DMS114 treated with DMSO at 0.1 percent for 48 hours (cell line): Measurements from ENCODE around the gene BEST4.
A peak's percentile ranks its signal among the peaks of the same experiment; 100 is the strongest.
"Not testable (repeated sequence)": the region's sequence is repeated elsewhere in the genome, so short reads cannot be mapped to it uniquely, and the experiment has no call there.

Experiments used
- DNase-seq: peaks from one replicate; lab custom pipeline; 2025; ENCODE audit not compliant: unreplicated experiment; lab: John Stamatoyannopoulos, UW

BEST4 gene

DNA sequence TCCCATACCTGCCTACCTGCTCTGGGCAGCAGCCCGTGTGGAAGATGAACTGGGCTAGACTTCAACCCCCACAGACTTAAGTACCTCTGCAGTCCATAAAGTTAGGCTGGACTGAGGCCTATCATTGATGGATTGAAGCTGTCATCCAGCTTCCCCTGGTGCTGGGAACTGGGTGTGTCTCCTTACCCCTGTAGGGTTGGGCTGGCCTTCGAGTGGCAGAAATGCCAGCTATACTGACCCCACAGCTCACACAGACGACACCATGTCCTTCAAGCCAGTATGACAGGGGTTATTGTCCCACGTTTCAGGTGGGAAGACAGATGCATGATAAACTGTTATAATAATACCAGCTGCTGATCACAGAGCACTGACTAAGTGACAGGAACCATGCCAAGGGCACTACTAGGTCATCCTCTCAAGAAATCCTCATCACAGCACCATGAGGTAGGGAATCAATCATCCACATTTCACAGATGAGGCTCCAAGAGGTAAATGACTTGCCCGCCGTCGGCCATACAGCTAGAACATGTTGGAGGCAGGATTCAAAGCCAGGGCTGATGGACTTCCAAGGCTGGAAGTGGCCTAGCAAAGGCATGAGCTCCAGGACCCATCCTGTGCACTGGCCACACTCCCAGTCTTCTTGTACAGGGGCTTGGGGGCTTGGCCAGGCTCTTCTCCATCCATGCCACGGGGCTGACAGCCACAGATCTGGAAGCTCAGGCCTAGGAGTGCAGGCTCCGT is at the start of gene BEST4:
Gene BEST4 (minus strand): TSS at position 51 of the 741 bp plus-strand sequence. CDS start 465 bp downstream, outside the sequence.
- DNase-seq: no peak

DNA sequence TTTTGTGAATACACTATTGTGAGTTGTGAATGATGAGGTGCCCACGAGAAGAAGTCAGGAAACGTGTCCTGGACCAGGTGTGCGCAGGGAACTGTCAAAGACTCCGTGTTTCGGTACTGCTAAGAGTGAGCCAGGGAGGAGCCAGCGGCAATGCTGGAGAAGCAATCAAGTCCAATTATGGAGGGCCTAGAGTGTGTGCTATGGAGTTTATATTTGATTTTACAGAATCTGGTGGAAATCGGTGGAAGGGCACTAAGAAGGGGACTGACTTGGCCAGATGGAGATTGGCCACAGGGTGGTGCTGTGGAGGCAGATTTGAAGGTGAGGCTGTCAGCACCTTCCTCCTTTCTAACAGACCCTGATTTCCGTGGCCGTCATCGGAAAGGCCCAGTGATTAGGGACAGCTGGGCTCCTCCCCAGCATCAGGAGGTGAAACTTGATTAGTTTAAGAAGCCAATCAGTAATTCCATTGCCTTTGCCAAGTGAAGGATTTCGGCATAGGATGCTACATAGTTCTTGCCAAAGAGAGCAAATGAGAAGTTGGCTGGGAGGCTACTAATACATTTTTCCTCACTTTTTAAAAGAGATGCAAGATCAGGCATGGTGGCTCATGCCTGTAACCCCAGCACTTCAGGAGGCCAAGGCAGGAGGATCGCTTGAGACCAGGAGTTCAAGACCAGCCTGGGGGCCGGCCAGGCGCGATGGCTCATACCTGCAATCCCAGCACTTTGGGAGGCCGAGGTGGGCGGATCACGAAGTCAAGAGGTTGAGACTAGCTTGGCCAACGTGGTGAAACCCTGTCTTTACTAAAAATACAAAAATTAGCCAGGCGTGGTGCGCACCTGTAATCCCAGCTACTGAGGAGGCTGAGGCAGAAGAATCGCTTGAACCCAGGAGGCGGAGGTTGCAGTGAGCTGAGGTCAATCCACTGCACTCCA is 48.0 kb upstream of the BEST4 start:
- DNase-seq: peak; percentile 63

DNA sequence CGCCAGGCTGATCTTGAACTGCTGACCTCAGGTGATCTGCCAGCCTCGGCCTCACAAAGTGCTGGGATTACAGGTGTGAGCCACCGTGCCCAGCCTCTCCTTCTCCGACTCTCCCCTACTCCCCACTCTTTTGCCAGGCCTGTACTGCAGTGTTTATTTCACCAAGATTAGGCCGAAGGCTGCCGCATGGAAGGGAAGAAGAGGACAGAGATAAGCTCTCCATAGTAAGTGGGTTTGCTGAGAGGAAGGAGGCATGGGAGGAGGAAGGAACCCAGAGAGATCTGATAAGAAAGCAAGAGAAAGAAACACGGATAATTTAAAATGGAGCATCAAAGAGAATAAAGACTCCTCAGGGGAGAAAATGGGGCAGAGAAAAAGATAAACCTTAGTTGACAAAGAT is 46.4 kb upstream of the BEST4 start:
- no peak for DNase-seq

DNA sequence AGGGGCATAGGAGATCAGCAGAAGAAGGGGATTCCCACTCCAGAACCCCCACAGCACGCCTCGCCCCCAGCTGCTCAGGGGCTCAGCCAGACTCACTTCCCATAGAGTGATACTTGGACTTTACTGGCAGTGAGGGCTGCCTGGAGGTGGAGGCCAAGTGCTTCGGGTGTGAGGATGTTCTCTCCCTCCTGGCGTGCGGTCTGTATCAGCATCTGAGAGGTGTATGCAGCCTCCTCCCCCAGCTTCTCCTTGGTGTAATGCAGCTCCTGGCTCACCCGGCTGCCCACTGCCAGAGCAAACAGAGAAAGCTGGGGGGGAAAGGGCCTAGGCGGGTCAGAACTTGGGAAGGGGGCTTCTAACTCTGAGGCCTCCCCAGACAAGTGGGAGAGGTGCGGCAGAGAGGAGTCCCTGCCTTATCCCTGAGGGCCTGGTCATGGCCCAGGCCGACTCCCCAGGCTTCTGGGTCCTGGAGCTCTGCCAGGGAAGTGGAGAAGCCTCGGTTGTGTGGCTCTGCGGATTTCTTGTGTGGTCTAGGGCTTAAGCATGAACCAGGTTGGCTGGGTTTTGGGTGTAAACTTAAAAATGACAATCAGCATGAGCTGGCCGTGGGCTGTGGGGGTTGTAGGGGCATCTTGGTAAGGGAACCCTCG is 44.2 kb upstream of the BEST4 start:
- DNase-seq: no peak

DNA sequence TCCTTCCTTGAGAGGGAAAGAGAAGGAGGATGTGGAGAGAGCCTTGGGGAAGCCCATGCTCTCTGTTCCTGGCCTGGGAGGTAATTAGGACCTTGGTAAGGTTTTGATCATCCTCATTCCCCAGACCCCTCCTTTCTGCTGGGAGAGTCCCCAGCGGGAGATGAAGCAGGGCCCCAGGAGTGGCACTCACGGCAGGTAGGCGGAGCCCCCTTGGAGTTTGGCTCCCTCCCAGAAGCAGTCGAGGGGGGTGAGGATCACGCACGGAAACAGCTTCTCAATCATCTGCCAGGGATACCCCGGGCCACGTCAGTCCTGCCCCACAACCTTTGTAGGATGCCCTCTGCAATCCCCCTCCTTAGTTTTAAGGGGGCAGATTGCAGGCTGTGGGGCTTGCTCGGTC is 43.5 kb upstream of the BEST4 start:
- no peak for DNase-seq

DNA sequence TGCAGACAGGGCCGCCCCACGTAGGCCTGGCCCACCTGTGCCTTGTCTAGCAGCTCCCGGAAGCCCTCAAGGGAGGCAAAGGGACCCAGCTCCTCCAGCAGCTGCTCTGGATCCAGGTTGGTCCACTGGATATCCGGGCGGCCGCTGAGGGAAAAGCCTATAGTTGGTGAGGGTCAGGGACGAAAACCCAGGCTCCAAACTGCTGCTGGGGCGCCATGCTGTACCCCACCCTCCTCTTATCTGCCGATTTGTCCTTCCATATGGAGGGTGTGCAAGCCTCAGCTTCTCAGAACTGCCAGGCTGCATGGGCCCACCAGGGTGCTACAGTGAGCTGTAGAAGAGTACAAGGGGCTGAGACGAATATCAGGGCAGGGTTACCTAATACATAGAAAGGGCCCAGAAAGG is 42.9 kb upstream of the BEST4 start:
- DNase-seq: no peak

DNA sequence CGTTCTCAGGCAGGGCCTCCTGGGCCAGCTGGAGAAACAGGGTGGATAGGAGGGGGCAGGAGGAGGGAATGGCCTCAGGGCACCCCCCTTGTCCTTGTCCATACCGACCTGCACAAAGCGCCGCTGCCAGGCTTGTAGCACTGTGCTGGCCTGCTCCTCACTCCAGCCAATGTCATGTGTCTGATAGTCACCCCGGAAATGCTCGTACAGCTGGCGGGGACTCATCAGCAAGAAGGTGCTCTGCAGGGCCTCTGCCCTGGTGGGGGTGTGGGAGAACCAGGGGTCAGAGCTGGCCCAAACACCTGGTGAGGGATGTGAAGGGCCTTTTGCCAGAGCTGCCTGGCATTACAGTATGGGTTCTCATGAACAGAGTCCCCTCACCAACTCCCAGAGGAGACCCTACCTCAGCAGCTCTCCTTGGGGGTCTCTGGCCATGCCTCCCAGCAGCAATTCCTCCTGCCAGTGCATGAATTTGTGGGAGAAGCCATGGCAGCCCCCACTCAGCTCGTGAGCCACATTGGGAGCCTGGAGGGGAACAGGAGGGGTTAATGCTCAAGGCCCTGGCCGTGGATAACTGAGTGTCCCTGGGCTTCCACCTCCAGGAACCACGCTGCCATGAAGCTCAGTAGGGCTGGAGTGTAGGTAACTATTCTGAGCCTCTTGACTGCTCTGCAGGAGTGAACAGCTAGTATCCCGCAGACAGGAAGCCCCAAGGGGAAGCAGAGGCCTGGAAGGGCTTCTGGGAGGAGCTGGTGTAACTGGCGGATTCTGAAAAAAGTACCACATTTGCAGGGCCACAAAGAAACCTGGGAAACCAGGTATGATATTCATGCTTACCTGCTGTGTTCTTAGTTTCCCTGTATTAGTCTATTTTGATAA is 41.8 kb upstream of the BEST4 start:
- no peak for DNase-seq

DNA sequence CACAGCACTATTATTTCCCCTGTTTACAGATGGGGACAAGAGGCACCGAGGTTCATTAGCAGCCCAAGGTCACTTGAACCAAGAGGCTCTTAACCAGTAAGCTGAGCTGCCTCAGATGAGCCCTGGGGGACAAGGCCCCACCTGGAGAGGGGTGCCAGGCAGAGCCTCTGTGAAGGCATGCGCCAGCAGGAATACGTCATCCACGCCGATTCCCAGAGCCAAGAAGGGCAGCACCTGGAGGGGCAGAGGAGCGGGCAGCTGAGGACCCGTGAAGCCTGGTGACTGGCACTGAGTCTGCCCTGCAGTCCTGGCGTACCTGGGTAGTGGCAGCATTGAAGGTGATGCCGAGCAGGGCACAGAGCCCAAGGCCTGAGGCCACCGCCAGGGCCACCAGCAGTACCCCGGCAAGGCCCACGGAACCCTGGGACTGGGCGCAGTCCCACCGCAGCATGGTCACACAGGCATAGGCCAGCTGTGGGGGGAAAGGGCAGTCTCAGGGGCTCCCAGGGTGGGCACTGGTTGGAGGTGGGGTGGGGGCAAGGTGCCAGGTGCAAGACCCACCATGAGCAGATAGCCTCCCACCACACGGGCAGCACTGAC is 41.0 kb upstream of the BEST4 start:
- no peak for DNase-seq

DNA sequence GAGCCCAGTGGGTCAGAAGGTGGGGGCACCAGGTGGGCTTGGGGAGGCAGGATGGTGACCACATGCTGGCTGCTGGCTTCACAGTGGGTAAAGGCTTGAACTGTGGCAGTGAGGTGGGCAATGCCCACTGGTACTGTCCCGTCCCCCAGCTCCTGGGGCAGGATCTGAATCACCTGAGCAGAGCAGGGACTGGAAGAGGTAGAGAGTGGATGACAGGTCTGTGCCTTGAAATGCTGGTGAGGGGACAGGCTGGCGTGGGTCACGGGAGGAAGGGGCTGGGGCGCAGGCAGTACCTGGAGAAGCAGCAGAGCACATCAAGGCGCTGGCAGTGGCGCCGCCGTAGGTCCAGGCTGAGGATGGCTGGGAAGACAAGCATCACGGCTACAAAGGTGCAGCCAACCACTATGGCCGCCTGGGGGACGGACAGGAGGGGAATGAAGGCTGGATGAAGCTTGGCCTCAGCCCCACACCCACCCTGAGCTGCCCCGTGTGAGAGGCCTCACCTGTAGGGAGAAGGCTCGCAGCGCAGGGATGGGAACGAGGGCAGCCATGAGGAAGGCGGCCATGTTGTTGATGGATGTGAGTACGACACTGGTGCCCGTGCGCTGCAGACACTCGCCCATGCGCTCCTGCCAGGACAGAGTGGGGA is 40.2 kb upstream of the BEST4 start:
- no peak for DNase-seq

DNA sequence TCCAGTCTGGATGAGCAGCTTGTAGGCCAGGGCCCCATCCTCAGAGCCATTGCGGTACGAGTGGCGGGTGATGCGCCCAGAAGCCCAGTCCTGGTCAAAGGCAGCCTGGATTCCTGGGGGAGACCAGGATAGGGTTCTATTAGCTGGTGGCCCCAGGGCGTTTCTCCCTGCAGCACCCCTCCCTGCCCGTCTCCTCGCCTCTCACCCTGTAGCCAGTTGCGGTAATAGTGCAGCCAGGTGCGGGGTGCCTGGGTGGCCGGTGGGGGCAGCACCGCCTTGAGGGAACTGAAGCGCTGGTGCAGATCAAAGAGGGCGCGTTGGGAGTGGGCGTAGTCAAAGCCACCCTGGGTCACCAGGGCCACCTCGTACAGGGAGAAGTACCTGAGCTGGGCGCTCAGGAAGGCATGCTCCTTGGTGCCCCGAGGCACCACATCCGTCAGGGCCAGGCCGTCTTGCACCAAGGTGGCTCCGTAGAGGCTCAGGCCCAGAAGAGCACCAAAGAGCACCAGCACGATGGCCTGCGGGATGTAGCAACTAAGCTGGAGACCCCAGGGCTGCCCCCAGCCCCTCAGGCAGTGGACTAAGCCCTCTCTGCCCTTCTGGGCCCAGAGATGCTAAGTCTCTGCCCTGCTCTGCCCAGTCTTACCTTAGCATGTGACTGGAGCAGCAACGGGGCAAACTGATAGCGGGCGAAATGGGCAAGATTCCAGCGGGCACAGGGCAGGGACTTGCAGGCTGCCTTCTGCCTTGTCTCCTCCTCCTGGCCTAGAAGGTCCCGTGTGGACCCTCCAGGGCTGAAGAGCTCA is 39.4 kb upstream of the BEST4 start:
- no peak for DNase-seq

DNA sequence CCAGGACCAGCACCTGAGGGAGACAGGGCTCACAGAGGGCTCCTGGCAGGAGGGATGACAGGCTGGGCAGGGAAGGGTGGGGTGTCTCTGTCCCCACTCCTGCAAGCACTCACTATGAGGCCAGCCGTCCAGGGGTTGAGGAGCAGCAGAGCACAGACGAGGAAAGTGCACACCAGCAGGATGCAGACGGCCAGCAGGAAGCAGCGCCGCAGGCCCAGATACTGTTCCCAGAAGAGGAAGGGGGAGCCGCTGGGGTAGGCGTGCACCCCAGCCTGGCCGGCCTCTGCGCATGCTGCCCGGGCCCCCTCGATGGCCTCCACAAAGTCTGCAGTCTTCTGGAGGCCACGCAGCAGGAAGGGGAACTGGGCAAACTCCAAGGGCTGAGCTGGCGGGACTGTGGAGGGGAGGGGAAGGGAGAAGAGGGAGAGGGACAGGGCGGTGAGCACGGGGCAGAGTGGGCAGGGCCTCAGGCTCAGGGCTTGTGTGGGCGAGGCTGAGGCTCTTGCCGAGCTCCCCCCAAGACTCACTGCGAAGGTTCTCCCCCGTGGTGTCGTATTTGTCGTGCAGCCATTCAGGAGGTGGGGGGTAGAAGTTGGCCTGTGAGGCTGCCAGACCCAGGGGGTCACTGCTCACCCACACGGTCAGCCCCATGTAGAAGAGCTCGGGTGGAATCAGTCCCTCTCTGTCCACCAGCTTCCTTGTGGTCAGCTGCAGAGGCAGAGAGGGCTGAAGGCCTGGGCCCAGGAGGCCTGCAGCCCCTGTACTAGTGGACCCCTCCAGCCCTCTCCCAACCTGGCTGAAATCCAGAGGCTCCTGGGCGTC is 38.6 kb upstream of the BEST4 start:
- DNase-seq: no peak

DNA sequence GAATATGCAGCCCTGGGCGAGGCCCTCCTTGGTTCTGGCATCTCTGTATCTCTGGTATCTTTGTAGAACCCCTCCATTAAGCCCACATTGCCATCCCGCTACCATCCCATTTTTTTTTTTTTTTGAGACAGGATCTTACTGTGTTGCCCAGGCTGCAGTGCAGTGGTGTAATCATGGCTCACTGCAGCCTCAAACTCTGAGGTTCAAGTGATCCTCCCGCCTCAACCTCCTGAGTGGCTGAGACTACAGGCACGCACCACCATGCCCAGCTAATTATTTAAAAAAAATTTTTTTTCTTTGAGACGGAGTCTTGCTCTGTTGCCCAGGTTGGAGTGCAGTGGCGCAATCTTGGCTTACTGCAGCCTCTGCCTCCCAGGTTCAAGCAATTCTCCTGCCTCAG is 36.4 kb upstream of the BEST4 start:
- DNase-seq: not testable (repeated sequence)

DNA sequence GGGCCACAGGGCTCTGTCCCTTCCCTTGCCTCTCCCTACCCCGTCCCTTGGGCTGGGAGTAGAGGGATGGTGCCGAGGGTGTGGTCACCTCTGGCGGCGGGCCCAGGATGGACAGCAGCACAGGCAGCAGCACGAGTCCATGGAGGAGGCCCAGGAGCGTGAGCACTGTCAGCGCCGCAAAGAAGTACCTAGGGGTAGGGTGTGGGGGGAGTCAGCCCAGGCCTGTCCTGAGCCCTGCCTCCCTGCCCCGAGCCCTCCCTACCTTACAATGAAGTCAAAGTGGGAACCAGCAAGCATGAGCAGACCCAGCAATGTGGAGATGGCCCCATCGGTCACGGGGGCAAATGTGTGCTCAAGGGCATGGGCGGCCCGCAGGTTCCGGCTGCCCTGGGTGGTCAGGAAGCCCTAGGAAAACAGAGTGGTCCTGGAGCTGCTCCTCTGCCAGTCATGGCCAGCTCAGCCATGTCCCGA is 35.0 kb upstream of the BEST4 start:
- DNase-seq: no peak

DNA sequence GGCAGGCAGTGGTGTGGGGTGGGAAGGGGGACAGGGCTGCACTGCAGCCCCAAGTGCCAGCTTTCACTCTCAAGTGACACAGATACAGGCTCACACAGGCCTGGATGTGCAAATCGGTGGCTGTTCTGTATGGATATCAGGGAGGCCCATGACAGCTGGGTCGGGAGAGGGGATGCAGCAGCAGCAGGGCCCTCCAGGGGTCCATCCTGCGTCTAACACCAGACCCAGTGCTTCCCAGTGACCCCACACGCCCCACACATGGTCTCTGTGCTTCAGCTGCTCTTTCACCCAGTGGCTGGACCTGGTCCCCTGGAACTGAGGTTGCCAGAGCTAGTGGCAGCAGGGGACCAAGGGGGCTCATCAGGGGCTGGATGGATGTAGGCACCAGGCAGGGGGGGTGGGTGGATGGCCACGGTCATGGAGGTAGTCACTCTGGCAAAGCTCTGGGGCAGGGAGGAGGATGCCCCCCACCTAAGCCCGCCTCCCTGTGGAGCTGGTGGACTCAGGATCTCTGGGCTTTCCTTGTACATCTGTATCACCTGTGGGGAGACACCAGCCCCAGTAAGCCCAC is 34.2 kb upstream of the BEST4 start:
- DNase-seq: no peak

DNA sequence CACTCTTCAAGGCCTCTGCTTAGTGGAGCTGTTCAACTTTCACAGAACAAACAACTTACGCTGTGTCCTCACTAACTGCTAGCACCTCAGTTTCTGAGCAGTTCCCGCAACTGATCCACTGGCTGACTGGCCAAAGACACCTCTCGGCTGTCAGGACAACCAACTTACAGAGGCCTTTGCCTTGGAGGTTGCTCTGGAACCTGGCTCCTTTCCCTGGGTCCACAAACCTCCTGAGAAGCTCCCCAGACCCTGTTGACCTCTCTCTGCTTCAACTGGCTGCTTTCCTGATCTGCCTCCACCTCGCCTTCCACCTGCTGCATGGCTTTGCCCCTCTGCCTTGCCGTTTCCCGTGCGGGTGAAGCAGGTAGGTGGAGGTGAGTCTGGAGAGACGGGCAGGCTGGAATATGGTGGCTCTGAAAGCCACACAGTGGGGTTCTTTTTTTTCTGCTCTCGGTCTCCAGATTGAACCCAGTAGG is 33.3 kb upstream of the BEST4 start:
- no peak for DNase-seq

DNA sequence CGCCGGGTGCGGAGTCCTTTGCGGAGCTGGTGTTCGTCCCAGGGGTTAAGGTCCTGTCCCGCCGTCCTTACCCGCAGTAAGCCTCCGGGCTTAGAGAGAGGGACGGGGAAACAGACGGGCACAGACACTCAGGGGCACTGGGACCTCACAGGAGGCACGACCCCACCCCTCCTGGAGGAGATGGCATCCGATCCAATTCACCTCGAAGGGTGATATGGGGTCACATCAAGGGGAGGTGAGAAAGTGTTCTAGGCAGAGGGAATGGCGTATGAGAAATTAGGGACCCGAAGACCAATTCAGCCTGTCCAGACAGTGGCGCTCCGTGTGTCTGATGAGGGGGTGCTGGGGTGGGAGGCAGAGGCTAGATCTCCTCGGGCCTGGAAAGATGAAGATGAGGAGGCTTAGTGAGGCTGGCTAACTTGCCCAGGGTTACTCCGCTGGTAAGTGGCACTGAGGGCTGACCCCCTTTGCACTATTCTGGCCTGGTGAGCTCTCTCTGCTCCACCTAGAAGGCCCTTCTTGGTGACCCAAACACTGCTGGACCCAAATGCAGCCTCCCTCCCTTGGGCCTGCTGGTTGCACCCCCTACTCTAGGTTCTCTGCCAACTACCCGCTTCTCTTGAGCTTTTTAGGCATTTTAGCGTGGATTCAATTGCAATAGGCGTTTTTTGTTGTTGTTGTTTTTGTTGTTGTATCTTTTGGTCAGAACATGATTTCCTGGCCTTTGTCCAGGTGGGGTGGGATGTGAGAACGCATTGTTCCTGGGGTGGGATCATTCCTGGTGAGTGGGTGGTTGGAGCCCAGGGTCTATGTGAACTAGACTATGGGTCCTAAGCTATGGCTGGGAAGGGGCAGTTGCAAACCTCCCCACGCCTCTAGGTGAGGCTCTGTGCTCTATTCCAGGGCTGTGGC is 32.6 kb upstream of the BEST4 start:
- no peak for DNase-seq
